GM12892 (cell line): ENCODE measurements around the gene RAB9A. TPM values are rescaled to one million over a fixed set of nuclear protein-coding genes. Genes with fewer than 3 reads are reported as not detected.
"Not testable (repeated sequence)": the region's sequence is repeated elsewhere in the genome, so short reads cannot be mapped to it uniquely, and the experiment has no call there.

ENCODE experiments used
- DNase-seq: peaks from one replicate; pipeline ENCODE4 v3.0.0; 2011; ENCODE audit not compliant: insufficient read length
- FAIRE-seq: peaks from 2 replicates; lab custom pipeline; 2011; peaks lifted over from hg19 to GRCh38; lab: Jason Lieb, UNC
- POLR2A ChIP-seq: IDR thresholded peaks from 2 replicates; pipeline ENCODE4 v1.6.1; 2011; ENCODE audit warnings: low read depth, low read length, control low read depth
- POLR2AphosphoS5 ChIP-seq: IDR thresholded peaks from 2 replicates; pipeline ENCODE4 v1.6.1; 2011; ENCODE audit warnings: low read depth, low read length, control low read depth
- TAF1 ChIP-seq: IDR thresholded peaks from 2 replicates; pipeline ENCODE4 v1.6.1; 2011; ENCODE audit warnings: low read depth, mild to moderate bottlenecking, control low read depth, low read length, borderline replicate concordance
- polyA plus RNA-seq: library from polyadenylated mRNA; unstranded; fragments of >200 nt; gene quantifications from one replicate; pipeline ENCODE4 v1.2.1, GENCODE V29; 2012; ENCODE audit warnings: missing spikeins, inconsistent platforms; ENCODE audit not compliant: missing spikeins

The RAB9A gene, protein sequence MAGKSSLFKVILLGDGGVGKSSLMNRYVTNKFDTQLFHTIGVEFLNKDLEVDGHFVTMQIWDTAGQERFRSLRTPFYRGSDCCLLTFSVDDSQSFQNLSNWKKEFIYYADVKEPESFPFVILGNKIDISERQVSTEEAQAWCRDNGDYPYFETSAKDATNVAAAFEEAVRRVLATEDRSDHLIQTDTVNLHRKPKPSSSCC
- polyA plus RNA-seq, result 53.5 TPM

DNA sequence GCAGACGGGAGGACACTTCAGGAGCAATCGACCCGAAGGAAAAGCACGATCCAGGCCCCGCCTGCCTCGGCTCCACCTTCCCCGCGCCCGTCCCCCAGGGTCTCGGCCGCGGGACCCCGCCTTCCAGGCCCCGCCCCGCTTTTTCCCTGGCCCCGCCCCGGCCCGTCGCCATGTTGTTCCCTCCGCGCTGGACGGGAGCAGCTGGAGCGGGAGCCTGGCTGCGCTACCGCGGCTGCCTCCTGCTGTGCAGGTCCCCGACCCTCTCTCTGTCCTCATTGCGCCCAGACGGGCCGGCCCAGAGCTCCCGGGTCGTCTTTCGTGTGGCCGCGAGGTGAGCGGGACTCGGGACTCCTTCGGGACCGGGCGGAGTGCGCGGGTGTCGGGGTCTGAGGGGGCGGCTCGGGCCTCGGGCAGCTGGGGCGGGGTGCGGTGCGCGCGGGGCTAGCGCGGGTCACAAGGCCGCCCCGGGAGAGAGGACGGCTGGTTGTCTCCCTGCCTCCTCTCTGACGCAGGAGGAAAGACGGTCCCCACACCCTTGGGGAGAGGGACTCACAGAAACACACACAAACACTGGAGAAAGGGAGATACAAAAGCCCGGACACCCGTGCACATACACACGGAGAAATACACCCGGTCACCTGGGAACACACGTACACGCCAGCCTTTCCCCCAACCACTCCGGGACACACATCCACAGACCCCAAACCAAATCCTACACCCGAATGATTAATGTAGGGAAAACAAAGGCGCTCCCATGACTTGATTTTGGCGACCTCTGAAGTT is at the start of gene RAB9A:
RAB9A (plus strand) TSS at position 171 of the 783 bp plus-strand sequence. CDS start 19,619 bp downstream, outside the sequence.
- DNase-seq (peak; percentile 69), FAIRE-seq (peak; percentile 97)
- TF ChIP-seq POLR2A (peak; percentile 74; the same call in 1 of the 2 replicates), TAF1 (peak; percentile 64; the same call in 1 of the 2 replicates), POLR2AphosphoS5 (peak; percentile 67; the same call in 1 of the 2 replicates)

DNA sequence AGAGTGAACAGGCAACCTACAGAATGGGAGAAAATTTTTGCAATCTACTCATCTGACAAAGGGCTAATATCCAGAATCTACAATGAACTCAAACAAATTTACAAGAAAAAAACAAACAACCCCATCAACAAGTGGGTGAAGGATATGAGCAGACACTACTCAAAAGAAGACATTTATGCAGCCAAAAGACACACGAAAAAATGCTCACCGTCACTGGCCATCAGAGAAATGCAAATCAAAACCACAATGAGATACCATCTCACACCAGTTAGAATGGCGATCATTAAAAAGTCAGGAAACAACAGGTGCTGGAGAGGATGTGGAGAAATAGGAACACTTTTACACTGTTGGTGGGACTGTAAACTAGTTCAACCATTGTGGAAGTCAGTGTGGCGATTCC is 47.2 kb upstream of the RAB9A start:
- not testable (repeated sequence) for FAIRE-seq, DNase-seq

GRCh38 chrX:13645464-13646153 is 43.3 kb upstream of the RAB9A start:
- FAIRE-seq, result no peak
- no peak for TF ChIP-seq POLR2A
- no peak for TF ChIP-seq POLR2AphosphoS5
- TF ChIP-seq TAF1, result no peak
- DNase-seq, result no peak

- FAIRE-seq (peak; percentile 69), DNase-seq (no peak)
- TF ChIP-seq TAF1, result no peak
- no peak for TF ChIP-seq POLR2A
- no peak for TF ChIP-seq POLR2AphosphoS5
Measured at GRCh38 chrX:13646154-13646549, 42.8 kb upstream of the RAB9A start.

- TF ChIP-seq TAF1 (no peak), POLR2A (no peak), POLR2AphosphoS5 (no peak)
- FAIRE-seq (no peak), DNase-seq (no peak)
Measured at GRCh38 chrX:13647709-13648212, 41.2 kb upstream of the RAB9A start.

- FAIRE-seq, DNase-seq: not testable (repeated sequence)
Measured at GRCh38 chrX:13648336-13648735, 40.6 kb upstream of the RAB9A start.

GRCh38 chrX:13649838-13650237 is 39.1 kb upstream of the RAB9A start:
- DNase-seq (no peak), FAIRE-seq (no peak)
- TF ChIP-seq POLR2AphosphoS5, result no peak
- no peak for TF ChIP-seq POLR2A
- no peak for TF ChIP-seq TAF1

DNA sequence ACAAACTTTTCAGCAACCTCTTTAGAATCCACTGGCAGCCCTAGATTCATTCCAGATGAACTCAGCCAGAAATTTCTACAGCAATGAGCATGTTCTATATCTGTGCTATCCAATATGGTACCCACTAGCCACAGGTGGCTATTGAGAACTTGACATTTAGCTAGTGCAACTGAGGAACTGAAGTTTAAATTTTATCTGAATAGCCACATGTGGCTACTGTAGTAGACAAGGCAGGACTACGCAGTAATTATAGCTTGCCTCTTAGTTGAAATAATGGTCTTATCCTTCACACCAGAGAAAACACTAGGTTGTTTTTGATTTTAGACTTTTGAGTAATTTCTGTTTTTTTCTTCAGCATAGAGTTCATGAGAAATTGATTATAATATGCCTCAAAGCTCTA is 38.6 kb upstream of the RAB9A start:
- DNase-seq (no peak), FAIRE-seq (no peak)
- no peak for TF ChIP-seq POLR2AphosphoS5
- TF ChIP-seq TAF1, result no peak
- no peak for TF ChIP-seq POLR2A

GRCh38 chrX:13651150-13651549 is 37.8 kb upstream of the RAB9A start:
- DNase-seq, result no peak
- peak; percentile 17 for FAIRE-seq
- TF ChIP-seq POLR2A, result no peak
- no peak for TF ChIP-seq TAF1
- TF ChIP-seq POLR2AphosphoS5, result no peak

DNA sequence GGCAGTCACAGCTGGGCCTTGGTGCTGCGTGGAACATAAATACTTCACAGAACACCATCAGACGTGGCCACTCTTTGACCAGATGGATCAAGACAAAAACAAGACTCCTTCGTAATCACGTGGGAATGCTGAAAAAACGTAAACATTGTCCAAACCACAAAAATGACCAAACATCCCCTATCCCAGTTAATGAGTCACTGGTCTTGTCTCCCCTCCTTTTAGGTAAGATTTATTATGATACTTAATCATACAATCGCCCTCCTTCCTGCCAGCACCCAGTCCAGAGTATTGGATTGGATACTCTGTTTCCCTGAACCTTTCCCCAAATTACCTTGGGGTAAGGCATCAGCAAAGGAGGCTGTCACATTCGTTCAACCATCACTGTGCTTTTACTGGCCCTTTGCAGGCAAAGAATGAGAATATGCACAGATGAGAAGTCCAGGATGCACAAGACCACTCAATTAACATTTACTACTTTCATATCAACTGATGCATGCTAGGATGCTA is 36.6 kb upstream of the RAB9A start:
- DNase-seq, result no peak
- TF ChIP-seq POLR2A, result no peak
- TF ChIP-seq TAF1, result no peak
- no peak for TF ChIP-seq POLR2AphosphoS5
- FAIRE-seq, result peak; percentile 24

GRCh38 chrX:13652850-13653693 is 35.9 kb upstream of the RAB9A start, which contains the start of gene TCEANC:
Gene TCEANC, plus strand, starts transcription at chrX:13653141. Its CDS starts 9,368 bp downstream, at chrX:13662509.
- peak; percentile 99 for FAIRE-seq
- TF ChIP-seq POLR2AphosphoS5, result peak; percentile 74
- peak; percentile 77; the same call in 1 of the 2 replicates for TF ChIP-seq POLR2A
- no peak; the same call in 1 of the 2 replicates for TF ChIP-seq TAF1
- peak; percentile 81 for DNase-seq

GRCh38 chrX:13654116-13654515 is 34.8 kb upstream of the RAB9A start:
- DNase-seq (no peak), FAIRE-seq (no peak)
- no peak for TF ChIP-seq POLR2A
- TF ChIP-seq POLR2AphosphoS5, result no peak
- no peak for TF ChIP-seq TAF1
